HL-60/S4 treated with retinoic acid at 250 ng/mL for 4 days and 3 days (cell line): ENCODE results near the gene ACAN.

Experiments
- in situ Hi-C: fragments of 300-500 bp; cut with MboI; formaldehyde crosslinking; loops from 2 replicates; pipeline ENCODE4 v1.7.0; 2022; ENCODE audit warnings: low sequenced_read_pairs

ACAN gene

DNA sequence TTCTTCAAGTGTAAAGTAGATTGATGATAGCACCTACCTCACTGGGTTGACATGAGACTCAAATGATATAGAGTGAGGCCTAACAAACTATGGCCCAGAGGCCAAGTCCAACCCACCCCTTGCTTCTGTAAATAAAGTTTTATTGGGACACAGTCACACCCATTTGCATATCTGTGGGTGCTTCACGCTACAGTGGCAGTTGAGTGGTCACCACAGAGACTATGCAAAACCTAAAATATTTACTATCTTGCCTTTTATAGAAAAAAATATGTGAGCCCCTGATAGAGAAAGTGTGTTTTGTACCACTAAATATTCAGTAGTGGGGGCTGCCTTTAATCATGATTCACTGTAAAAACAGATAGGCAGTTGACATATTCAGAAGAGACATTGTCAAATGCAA lies 38.0 kb downstream of the ACAN start:
- in situ Hi-C loops: no loop called here

DNA sequence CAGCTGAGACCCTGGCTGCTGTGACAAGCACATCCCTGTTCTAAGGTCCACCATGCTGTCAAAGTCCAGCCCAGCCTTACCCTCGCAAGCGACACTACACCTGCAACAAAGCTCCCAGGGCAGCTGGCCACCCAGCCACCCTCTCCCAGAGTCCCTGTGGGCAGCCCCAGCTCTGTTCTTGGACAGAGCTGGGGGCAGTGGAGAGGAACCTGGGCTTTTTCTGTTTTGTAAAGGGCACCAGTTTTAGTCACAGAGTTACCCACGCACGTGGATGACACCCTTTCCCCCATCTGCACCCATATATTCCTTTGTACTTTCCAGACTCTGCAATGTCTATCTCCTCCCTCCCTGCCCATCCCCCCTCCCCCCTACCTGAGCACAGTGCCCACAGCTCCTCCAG lies 38.9 kb downstream of the ACAN start:
- in situ Hi-C loops: no loop called here

DNA sequence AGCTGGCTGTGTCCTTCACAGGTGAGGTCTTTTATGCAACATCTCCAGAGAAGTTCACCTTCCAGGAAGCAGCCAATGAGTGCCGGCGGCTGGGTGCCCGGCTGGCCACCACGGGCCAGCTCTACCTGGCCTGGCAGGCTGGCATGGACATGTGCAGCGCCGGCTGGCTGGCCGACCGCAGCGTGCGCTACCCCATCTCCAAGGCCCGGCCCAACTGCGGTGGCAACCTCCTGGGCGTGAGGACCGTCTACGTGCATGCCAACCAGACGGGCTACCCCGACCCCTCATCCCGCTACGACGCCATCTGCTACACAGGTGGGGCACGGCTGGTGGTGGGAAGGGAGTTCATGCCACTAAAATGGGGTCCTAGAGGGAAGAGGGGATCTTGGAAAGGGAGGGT lies 40.1 kb downstream of the ACAN start:
- in situ Hi-C loops: no loop called here

DNA sequence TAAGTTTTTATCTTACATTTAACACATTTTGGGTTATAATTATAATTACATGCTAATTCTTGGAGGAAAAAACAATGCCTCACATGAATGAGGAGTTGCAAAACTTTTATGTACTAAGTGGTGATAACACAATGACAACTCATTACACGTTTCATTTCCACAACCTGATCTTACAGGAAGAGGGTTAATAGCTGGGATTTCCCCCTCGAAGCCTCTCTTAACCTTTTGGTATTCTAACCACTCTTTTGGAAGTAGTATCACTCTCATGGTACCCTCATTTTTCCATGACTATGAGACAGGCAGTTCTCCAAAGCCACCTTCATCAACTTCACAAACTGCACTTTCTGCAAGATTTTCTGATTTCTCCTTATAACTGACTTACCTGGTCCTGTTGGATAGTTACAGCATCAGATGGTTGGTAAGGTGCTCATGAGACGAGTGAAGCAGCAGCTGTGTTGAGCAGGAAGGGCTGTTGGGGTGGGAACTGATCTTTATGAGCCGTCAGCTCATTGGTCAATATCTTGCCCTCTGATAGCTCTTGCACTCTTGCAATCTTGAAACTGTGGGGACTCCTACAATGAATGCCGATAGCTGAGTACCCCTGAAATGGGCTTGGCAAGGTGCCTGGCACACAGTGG lies 41.6 kb downstream of the ACAN start:
- in situ Hi-C loops: no loop called here

DNA sequence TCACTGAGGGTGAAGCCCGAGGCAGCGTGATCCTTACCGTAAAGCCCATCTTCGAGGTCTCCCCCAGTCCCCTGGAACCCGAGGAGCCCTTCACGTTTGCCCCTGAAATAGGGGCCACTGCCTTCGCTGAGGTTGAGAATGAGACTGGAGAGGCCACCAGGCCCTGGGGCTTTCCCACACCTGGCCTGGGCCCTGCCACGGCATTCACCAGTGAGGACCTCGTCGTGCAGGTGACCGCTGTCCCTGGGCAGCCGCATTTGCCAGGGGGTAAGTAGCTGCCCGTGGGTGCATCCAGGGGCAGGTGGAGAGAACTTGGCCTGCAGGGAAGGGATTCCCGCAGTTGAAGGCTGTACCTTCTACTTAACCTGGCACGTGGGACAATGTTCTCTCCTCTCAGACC lies 42.4 kb downstream of the ACAN start:
- in situ Hi-C loops: no loop called here

DNA sequence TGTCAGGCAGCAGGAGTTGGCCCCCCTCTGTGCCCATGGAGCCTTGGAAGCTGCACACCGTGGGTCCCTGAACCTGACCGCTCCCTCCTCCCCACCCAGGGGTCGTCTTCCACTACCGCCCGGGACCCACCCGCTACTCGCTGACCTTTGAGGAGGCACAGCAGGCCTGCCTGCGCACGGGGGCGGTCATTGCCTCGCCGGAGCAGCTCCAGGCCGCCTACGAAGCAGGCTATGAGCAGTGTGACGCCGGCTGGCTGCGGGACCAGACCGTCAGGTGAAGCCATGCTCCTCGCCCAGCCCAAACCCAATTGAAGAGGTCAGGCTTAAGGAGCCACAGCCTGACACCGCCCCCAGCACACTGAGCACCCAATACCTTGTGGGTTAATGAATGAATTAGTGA lies 43.9 kb downstream of the ACAN start:
- in situ Hi-C loops: no loop called here

DNA sequence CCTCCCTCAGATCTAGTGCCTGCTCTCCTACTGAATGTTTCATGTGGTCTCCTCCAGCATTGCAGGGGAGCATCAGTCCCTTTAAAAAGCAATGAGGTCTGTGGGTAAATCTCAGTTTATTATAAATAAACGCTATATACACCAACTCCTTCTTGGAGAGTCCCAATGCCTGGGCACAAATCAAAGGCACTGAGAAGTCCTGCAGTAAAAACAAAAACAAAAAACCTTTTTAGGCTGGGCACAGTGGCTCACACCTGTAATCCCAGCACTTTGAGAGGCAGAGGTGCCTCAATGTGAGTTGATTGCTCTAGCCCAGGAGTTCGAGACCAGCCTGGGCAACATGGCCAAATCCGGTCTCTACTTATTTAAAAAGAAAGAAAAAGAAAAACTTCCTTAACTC lies 45.0 kb downstream of the ACAN start:
- in situ Hi-C loops: no loop called here

DNA sequence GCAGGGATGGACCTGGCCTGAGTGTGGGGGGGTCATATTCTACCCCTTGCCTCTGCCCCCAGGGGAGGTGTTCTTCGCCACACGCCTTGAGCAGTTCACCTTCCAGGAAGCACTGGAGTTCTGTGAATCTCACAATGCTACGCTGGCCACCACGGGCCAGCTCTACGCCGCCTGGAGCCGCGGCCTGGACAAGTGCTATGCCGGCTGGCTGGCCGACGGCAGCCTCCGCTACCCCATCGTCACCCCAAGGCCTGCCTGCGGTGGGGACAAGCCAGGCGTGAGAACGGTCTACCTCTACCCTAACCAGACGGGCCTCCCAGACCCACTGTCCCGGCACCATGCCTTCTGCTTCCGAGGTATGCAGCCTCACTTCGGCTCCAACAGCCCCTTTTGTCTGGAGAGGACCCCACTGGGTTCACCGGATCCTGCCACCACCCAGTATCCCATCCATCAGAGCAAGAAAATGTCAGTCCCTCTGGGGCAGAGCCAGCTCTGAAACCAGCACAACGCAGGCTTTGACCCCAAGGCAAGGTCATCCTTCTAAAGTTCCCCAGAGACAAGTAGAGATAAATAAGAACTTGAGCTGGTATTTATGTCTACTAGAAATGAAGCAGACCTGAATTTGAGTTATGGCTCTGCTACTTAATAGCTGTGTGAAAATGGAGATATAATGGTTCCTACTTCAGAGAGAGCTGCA lies 46.3 kb downstream of the ACAN start:
- in situ Hi-C loops: no loop called here

DNA sequence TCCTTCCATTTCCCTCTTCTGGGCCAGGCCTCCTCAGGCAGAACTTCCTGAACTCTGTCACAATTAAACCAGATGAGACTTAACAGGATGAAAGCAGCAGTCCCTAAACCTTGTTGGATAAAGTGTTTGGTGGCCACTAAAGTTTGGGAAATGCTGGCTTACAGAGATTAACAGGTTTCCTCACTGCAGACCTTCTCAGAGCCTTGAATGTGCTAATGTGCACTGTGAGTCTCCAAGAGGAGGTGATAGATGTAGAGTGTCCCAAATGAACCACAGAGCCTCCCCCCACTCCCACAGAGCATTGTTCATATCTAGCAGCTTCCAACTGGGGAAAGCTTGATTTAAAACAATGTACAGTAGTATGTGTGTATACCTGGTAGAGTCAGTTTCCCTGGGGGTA lies 49.2 kb downstream of the ACAN start:
- in situ Hi-C loops: no loop called here

DNA sequence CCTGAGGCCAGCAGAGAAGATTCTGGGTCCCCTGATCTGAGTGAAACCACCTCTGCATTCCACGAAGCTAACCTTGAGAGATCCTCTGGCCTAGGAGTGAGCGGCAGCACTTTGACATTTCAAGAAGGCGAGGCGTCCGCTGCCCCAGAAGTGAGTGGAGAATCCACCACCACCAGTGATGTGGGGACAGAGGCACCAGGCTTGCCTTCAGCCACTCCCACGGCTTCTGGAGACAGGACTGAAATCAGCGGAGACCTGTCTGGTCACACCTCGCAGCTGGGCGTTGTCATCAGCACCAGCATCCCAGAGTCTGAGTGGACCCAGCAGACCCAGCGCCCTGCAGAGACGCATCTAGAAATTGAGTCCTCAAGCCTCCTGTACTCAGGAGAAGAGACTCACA lies 55.7 kb downstream of the ACAN start:
- in situ Hi-C loops: no loop called here

DNA sequence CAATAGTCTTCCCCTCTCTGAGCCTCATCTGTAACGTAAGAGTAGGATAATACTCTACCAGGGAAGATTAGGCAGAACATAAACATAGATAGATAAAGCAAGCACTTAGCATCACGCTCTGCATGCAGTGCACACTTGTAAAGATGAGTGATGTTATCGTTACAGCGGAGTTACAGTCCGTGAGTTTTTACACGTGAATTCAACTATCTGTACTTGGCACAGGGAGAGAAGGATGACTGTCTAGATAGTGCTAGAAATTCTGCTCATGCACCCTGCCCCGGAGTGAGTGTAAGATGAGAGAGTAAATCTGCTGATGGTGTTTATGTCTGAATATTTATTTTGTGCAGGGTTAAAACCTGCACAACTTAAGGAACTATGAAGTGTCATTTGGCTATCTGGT lies 56.3 kb downstream of the ACAN start:
- in situ Hi-C loops: no loop called here

DNA sequence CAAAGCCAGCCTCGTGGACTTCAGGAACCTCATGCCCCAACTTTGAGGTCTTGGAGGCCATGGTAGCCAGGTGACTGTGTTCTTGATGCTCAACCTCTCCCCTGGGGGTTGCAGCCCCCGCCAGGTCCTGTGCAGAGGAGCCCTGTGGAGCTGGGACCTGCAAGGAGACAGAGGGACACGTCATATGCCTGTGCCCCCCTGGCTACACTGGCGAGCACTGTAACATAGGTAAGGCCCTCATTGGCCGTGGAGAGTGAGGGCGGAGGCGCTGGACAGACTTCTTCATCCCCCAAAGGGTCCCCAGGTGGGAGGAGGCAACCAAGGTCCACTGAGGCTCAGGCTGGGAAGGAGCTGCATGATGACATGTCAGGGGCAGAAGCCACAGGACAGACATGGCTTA lies 57.0 kb downstream of the ACAN start:
- in situ Hi-C loops: no loop called here

DNA sequence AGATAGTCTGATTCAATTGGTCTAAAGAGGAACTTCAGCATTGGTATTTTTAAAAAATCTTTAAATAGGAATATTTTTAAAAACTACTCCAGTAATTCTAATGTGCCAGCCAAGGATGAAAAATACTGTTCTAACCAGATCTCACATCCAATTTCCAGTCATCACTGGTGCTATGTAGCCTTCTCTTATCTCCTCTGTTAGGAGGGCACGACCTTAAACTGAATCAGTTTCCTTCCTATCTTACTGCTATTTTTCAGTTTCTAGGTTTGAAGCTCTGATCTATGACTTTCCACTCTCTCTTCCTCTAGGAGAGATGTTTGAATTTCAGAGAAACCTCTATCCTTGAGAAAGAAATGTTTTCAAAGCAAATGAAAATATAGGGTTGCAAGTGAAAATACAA lies 60.2 kb downstream of the ACAN start:
- in situ Hi-C loops: no loop called here

DNA sequence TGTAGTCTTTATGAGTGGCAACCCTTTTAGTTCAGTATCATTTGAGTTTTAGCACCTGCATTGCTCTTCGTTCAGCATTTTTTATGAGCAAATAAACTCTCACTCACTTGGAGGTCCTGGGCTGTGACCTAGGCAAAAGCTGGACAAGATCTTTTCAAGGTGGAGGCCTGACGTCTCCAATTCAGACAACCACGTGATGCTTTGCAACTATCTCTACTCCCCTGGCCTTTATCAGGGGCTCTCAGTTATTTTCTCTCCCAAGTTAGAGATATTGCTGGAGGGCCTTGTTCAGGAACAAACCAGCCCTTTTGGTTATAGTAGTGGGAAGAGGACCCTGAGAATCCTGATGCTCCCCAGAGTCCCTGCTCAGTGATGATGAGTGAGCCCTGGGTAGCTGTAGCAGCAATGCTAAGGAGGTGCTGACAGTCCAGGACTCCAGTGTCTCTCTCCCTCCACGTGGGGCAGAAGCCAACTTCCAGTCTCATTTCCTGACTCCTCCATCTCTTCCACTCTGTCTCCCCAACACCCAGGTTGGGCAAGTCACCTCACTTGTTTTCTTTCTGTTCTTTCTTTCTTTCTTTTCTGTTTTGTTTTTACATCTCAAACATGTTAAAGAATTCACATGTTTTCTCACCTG lies 61.7 kb downstream of the ACAN start:
- in situ Hi-C loops: no loop called here

DNA sequence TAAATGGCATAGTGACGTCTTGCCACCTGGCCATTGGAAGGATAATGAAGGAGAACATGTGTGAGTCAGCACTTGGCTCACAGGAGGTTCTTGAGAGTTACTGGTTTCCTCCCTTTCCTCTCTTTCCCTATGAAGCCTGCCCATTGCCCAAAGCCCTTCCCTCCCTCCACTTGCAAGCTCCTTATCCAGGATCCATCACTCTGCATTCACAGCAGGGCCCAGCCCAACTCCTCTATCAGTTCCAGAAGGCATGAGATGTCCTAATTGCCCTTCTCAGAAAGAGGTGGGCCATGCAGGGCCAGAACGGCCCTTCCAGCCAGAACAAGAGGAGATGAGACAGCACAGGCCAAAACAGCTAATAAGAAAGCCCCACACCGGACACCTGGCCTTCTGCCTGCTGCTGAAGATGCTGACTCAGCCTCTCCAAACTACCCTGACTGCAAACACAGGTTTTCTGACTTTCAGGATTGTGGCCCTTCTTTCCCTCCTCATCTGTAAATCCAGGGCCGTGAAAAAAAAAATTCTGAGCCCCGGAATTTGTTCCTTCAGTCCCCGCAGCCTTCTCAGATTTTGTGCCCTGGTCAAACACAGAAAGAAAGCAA lies 62.4 kb downstream of the ACAN start:
- in situ Hi-C loops: no loop called here

DNA sequence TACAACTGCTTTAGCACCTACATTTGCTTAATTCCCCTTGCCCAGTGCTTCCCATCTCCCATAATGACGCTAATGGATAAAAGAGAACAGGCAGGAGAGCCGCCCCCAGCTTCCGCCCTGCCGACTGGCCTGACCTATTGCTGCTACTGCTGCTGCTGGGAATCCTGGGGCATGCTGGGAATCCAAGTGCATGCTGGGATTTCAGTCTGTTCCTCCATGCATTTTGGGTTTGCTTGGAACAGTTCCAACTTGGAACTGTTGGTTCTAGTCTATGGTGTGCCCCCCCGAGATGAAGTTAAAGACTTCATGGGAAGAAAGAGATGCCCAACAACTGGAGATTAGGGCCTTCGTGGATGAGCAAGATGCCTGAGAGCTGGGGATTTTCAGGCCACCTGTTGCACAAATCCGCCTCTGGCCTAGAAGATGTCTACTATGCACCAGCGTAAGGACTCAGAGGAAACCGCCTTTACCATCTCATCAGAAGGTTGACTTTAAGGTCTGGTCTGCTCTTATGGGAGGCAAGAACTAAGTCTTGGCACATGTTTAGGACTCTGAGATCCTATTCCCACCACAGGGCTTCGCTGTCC lies 63.2 kb downstream of the ACAN start:
- in situ Hi-C loops: no loop called here

DNA sequence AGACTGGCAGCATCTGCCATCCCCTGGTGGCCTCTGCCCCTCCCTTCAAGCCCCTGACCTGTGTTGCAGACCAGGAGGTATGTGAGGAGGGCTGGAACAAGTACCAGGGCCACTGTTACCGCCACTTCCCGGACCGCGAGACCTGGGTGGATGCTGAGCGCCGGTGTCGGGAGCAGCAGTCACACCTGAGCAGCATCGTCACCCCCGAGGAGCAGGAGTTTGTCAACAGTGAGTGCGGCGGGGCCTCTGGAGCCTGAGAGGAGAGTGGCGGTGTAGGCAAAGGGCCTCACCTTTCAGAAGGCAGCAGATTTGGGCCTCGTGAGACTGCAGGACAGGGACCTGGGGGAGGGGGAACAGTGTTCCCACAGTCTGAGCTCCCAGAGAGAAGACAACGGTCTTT lies 68.1 kb downstream of the ACAN start:
- in situ Hi-C loops: no loop called here

DNA sequence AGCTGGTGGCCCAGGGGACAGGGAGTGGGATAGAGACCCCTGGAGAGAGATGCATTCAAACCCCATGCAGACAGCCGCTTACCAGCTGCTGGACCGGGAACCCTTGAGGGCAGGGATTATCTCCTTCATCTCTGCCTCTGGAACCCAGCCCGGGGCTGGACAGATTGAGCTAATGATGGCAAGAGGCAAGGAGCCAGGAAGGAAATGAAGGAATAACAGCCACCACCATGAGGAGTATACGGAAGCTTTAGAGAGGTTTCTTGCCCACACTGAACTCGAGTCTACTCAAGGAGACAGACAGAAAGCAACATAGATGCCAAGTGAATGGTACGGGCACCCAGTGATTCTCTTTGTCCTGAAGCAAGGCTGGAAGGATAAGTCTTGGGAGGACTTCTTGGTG lies 68.9 kb downstream of the ACAN start:
- in situ Hi-C loops: no loop called here

DNA sequence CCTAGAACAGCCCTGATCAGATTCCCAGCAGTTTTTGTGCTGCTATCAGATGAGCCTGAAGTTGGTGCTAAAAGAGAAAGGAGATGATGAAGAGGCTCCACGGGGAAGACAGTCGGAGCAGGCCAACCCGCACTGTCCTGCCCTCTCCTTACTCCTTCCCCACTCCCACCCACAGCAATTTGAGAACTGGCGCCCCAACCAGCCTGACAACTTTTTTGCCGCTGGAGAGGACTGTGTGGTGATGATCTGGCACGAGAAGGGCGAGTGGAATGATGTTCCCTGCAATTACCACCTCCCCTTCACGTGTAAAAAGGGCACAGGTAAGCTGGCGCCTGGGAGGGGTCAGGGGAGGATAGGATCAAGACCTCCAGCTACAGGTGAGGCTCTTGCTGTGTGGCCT lies 69.5 kb downstream of the ACAN start:
- in situ Hi-C loops: no loop called here

DNA sequence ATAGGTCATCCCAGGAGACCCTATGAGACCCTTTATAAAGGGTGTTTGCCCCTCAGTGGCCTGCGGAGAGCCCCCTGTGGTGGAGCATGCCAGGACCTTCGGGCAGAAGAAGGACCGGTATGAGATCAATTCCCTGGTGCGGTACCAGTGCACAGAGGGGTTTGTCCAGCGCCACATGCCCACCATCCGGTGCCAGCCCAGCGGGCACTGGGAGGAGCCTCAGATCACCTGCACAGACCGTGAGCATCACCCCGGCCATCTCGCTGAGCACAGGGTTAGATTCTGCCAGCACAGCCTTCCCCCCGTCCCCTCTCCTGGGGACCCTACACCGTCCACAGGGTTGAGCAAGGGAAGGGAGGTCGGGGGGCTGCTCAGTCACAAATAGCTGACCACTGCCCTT lies 70.5 kb downstream of the ACAN start:
- in situ Hi-C loops: no loop called here

DNA sequence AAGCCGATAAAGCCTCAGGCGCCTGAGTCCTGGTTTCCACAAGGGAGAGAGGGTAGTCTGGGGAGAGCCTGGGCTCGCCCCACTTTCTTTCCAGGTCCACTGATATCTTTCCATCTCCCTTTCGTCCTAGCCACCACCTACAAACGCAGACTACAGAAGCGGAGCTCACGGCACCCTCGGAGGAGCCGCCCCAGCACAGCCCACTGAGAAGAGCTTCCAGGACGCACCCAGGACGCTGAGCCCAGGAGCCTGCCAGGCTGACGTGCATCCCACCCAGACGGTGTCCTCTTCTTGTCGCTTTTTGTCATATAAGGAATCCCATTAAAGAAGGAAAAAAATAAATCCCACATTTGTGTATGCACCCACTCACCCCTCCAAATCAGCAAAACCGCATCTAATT lies 71.0 kb downstream of the ACAN start:
- in situ Hi-C loops: no loop called here

DNA sequence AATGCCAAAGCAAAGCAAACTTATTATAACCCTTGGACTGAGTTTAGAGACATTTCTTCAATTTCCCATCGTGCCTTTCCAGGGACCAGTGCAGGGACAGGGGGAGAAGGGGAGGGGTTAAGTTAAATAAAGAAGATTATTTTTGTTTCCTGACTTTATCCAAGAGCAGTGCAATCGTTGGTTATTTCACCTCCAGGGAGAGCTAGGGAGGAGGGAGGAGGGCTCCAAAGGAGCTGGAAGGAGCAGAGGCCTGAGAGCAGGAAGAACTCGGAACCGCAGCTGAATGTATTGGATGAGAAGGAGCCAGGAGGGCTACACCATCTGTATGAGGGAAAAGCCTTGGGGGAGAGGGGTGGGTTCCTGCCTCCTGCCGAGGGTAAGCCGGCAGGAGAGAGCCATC lies 71.4 kb downstream of the ACAN start:
- in situ Hi-C loops: no loop called here
